Neural cell (in vitro differentiated cells): ENCODE data around the gene ZNHIT6. TPM values are rescaled to one million over a fixed set of nuclear protein-coding genes. Genes with fewer than 3 reads are reported as not detected.

ENCODE experiments used
- H2AFZ ChIP-seq: fragments of 200-600, 300-800 bp; sonication (generic), shearing (Covaris generic); 2 replicates; pipeline ENCODE4 v1.6.0; 2014; ENCODE audit warnings: low read depth, mild to moderate bottlenecking, antibody characterized with exemption, low read length, moderate library complexity
- H3F3A ChIP-seq: fragments of 200-600 bp; shearing (Covaris generic); 2 replicates; pipeline ENCODE4 v1.6.1; 2016; ENCODE audit warnings: mild to moderate bottlenecking, moderate library complexity, mixed read lengths, antibody characterized with exemption, low read length; ENCODE audit not compliant: insufficient read depth, poor library complexity, severe bottlenecking
- H3K27ac ChIP-seq: fragments of 200-600, 300-800 bp; sonication (generic), shearing (Covaris generic); 2 replicates; pipeline ENCODE4 v1.5.1; 2014; ENCODE audit warnings: mild to moderate bottlenecking, low read length, moderate library complexity
- H3K27me3 ChIP-seq: fragments of 300-800, 200-600 bp; sonication (generic), shearing (Covaris generic); 2 replicates; pipeline ENCODE4 v1.6.0; 2014; ENCODE audit warnings: mild to moderate bottlenecking, low read depth, low read length, moderate library complexity; ENCODE audit not compliant: insufficient read depth
- H3K36me3 ChIP-seq: fragments of 300-800, 200-600 bp; sonication (generic), shearing (Covaris generic); 2 replicates; pipeline ENCODE4 v1.5.1; 2014; ENCODE audit warnings: mild to moderate bottlenecking, antibody characterized with exemption, low read length, moderate library complexity; ENCODE audit not compliant: insufficient read depth
- H3K4me2 ChIP-seq: fragments of 300-800, 200-600 bp; sonication (generic), shearing (Covaris generic); 2 replicates; pipeline ENCODE4 v1.6.0; 2014; ENCODE audit warnings: mild to moderate bottlenecking, low read length
- H3K4me3 ChIP-seq: fragments of 300-800, 200-600 bp; sonication (generic), shearing (Covaris generic); 2 replicates; pipeline ENCODE4 v1.5.1; 2014; ENCODE audit warnings: mild to moderate bottlenecking, low read length, moderate library complexity
- H3K79me2 ChIP-seq: fragments of 200-600 bp; shearing (Covaris generic); replicated peaks from 2 replicates; pipeline ENCODE4 v1.6.0; 2014; ENCODE audit warnings: mild to moderate bottlenecking, low read length, moderate library complexity; ENCODE audit not compliant: insufficient read depth
- H3K9ac ChIP-seq: fragments of 300-800, 200-600 bp; sonication (generic), shearing (Covaris generic); 2 replicates; pipeline ENCODE4 v1.6.1; 2016; ENCODE audit warnings: mild to moderate bottlenecking, low read length, mixed read lengths
- H3K9me2 ChIP-seq: fragments of 200-600 bp; shearing (Covaris generic); 2 replicates; pipeline ENCODE4 v1.6.1; 2016; ENCODE audit warnings: mild to moderate bottlenecking, low read length, mixed read lengths; ENCODE audit not compliant: insufficient read depth
- H3K9me3 ChIP-seq: fragments of 200-600, 300-800 bp; sonication (generic), shearing (Covaris generic); 2 replicates; pipeline ENCODE4 v1.6.1; 2016; ENCODE audit warnings: mild to moderate bottlenecking, mixed run types, low read length, moderate library complexity, mixed read lengths
- H4K20me1 ChIP-seq: fragments of 200-600 bp; shearing (Covaris generic); 2 replicates; pipeline ENCODE4 v1.6.1; 2016; ENCODE audit warnings: mild to moderate bottlenecking, mixed run types; ENCODE audit not compliant: insufficient read depth
- EP300 ChIP-seq: fragments of 450-650 bp; conservative IDR thresholded peaks from 2 replicates; pipeline ENCODE4 v1.6.1; 2014; ENCODE audit warnings: antibody characterized with exemption, mild to moderate bottlenecking, moderate library complexity; ENCODE audit not compliant: poor library complexity, severe bottlenecking
- EZH2 ChIP-seq: fragments of 200-600, 300-800 bp; shearing (Covaris generic), sonication (generic); IDR thresholded peaks from 2 replicates; pipeline ENCODE4 v1.6.1; 2014; ENCODE audit warnings: antibody characterized with exemption, low read length, borderline replicate concordance, mild to moderate bottlenecking; ENCODE audit not compliant: insufficient read depth, poor library complexity, severe bottlenecking
- MXI1 ChIP-seq: fragments of 450-650 bp; conservative IDR thresholded peaks from 2 replicates; pipeline ENCODE4 v1.6.1; 2014; ENCODE audit warnings: antibody characterized with exemption, mild to moderate bottlenecking; ENCODE audit not compliant: poor library complexity, severe bottlenecking
- POLR2AphosphoS5 ChIP-seq: IDR thresholded peaks from 2 replicates; pipeline ENCODE4 v1.6.1; 2012
- RAD21 ChIP-seq: fragments of 450-650 bp; conservative IDR thresholded peaks from 2 replicates; pipeline ENCODE4 v1.6.1; 2014; ENCODE audit warnings: antibody characterized with exemption, mild to moderate bottlenecking, moderate library complexity
- SMC3 ChIP-seq: fragments of 450-650 bp; conservative IDR thresholded peaks from 2 replicates; pipeline ENCODE4 v1.6.1; 2014; ENCODE audit warnings: antibody characterized with exemption, mild to moderate bottlenecking, moderate library complexity; ENCODE audit not compliant: poor library complexity
- TAF1 ChIP-seq: IDR thresholded peaks from 2 replicates; pipeline ENCODE4 v1.6.1; 2012; ENCODE audit warnings: low read depth
- polyA plus RNA-seq: library from polyadenylated mRNA; depleted of rRNA; stranded (reverse); fragments of >200 nt; gene quantifications from 2 replicates; pipeline ENCODE4 v1.2.3, GENCODE V29; 2014
- TF ChIP-seq, protein P1 (sequence below): fragments of 450-650 bp; IDR thresholded peaks from 2 replicates; pipeline ENCODE4 v1.5.1; 2014; ENCODE audit warnings: antibody characterized with exemption, mild to moderate bottlenecking, moderate library complexity; ENCODE audit not compliant: poor library complexity, severe bottlenecking
- TF ChIP-seq, protein P2 (sequence below): IDR thresholded peaks from 2 replicates; pipeline ENCODE4 v1.6.1; 2012; ENCODE audit warnings: borderline replicate concordance

Gene ZNHIT6
- polyA plus RNA-seq, 1 donor from 2014 or later: 16.6 TPM

- H3F3A ChIP-seq: no peaks in the 10 kb centered on the region
- H3K4me2 ChIP-seq: no peak overlapping the region
- no peaks in the 10 kb centered on the region for H4K20me1 ChIP-seq
- no peaks in the 10 kb centered on the region for H3K79me2 ChIP-seq
- no peaks in the 10 kb centered on the region for H3K9me2 ChIP-seq
- H3K27me3 ChIP-seq: no peaks in the 10 kb centered on the region
- no peak overlapping the region for H3K9ac ChIP-seq
- no peak overlapping the region for H2AFZ ChIP-seq
- no peak for TF ChIP-seq TAF1
- TF ChIP-seq SMC3: no peak
- TF ChIP-seq, protein P1, sequence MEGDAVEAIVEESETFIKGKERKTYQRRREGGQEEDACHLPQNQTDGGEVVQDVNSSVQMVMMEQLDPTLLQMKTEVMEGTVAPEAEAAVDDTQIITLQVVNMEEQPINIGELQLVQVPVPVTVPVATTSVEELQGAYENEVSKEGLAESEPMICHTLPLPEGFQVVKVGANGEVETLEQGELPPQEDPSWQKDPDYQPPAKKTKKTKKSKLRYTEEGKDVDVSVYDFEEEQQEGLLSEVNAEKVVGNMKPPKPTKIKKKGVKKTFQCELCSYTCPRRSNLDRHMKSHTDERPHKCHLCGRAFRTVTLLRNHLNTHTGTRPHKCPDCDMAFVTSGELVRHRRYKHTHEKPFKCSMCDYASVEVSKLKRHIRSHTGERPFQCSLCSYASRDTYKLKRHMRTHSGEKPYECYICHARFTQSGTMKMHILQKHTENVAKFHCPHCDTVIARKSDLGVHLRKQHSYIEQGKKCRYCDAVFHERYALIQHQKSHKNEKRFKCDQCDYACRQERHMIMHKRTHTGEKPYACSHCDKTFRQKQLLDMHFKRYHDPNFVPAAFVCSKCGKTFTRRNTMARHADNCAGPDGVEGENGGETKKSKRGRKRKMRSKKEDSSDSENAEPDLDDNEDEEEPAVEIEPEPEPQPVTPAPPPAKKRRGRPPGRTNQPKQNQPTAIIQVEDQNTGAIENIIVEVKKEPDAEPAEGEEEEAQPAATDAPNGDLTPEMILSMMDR: no peak
- no peak for TF ChIP-seq MXI1
- TF ChIP-seq POLR2AphosphoS5: no peak
- no peak for TF ChIP-seq EZH2
- TF ChIP-seq, protein P2, sequence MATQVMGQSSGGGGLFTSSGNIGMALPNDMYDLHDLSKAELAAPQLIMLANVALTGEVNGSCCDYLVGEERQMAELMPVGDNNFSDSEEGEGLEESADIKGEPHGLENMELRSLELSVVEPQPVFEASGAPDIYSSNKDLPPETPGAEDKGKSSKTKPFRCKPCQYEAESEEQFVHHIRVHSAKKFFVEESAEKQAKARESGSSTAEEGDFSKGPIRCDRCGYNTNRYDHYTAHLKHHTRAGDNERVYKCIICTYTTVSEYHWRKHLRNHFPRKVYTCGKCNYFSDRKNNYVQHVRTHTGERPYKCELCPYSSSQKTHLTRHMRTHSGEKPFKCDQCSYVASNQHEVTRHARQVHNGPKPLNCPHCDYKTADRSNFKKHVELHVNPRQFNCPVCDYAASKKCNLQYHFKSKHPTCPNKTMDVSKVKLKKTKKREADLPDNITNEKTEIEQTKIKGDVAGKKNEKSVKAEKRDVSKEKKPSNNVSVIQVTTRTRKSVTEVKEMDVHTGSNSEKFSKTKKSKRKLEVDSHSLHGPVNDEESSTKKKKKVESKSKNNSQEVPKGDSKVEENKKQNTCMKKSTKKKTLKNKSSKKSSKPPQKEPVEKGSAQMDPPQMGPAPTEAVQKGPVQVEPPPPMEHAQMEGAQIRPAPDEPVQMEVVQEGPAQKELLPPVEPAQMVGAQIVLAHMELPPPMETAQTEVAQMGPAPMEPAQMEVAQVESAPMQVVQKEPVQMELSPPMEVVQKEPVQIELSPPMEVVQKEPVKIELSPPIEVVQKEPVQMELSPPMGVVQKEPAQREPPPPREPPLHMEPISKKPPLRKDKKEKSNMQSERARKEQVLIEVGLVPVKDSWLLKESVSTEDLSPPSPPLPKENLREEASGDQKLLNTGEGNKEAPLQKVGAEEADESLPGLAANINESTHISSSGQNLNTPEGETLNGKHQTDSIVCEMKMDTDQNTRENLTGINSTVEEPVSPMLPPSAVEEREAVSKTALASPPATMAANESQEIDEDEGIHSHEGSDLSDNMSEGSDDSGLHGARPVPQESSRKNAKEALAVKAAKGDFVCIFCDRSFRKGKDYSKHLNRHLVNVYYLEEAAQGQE: no peak
- no peak for TF ChIP-seq RAD21
- no peak for TF ChIP-seq EP300
- H3K27ac ChIP-seq: no peak overlapping the region
- H3K36me3 ChIP-seq: no peaks in the 10 kb centered on the region
- no peak overlapping the region for H3K4me3 ChIP-seq
- no peaks in the 10 kb centered on the region for H3K9me3 ChIP-seq
Observed at GRCh38 chr1:85624361-85624760, 83.9 kb downstream of the ZNHIT6 start.

DNA sequence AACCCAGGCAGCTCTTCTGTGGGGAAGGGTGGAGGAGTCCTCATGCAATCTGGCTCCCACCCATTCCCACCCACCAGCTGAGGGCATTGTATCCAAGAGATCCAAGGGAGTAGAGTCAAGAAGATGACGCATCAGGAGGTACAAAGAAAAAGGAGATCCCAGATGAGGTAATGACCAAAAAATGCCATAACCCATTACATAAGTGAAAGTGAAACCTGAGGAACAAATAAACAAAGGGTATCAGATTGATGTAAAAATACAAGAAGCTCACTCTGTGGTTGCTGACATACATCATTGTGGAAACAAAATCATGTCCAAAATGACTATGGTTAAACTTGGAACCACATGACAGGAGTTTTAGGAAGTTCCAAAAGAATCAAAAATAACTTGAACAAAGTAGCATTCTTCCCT is 85.2 kb downstream of the ZNHIT6 start:
- H3K9ac ChIP-seq: no peak overlapping the region
- no peaks in the 10 kb centered on the region for H4K20me1 ChIP-seq
- no peak overlapping the region for H3K27ac ChIP-seq
- no peaks in the 10 kb centered on the region for H3K9me3 ChIP-seq
- H3K27me3 ChIP-seq: no peaks in the 10 kb centered on the region
- no peak for TF ChIP-seq RAD21
- TF ChIP-seq SMC3: no peak
- no peak for TF ChIP-seq EP300
- no peak for TF ChIP-seq TAF1
- TF ChIP-seq, protein P2: no peak
- no peak for TF ChIP-seq POLR2AphosphoS5
- no peak for TF ChIP-seq EZH2
- TF ChIP-seq, protein P1: no peak
- TF ChIP-seq MXI1: no peak
- no peaks in the 10 kb centered on the region for H3K9me2 ChIP-seq
- no peaks in the 10 kb centered on the region for H3K79me2 ChIP-seq
- H3K4me2 ChIP-seq: no peak overlapping the region
- no peaks in the 10 kb centered on the region for H3K36me3 ChIP-seq
- no peaks in the 10 kb centered on the region for H3F3A ChIP-seq
- H2AFZ ChIP-seq: no peak overlapping the region
- no peak overlapping the region for H3K4me3 ChIP-seq
